ENCODE data around the gene TEX22. TPM values are rescaled to one million over a fixed set of nuclear protein-coding genes. Genes with fewer than 3 reads are reported as not detected.

TEX22 gene
- total RNA-seq, 2 donors from 2014 or later, result 0.60 to 1.7 TPM

DNA sequence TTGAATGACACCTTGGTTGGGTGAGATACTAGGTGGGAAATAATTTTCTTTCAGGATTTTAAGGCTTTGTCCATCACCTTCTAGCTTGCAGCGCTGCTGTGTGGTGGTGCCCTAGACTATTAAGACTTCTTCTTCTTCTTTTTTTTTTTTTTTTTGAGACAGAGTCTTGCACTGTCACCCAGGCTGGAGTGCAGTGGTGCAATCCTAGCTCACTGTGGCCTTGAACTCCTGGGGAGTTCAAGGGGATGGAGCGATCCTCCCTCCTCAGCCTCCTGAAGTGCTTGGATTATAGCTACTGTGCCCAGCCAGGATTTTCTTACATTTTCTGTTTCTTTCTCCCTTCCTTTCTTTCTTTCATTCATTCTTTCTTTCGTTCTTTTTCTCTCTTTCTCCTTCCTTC lies 11.0 kb downstream of the TEX22 start:
- no peak for DNase-seq
- H3K4me1 Mint-ChIP-seq, result no peaks in the 10 kb centered on the region
- peaks cover 22% of the 10 kb centered on the region for H3K27me3 Mint-ChIP-seq
- no peak overlapping the region for H3K4me3 Mint-ChIP-seq
- H3K27ac Mint-ChIP-seq, result no peak overlapping the region
- H3K9me3 ChIP-seq (ENCODE audit: control insufficient read depth, low read length, poor library complexity, severe bottlenecking), result no peaks in the 10 kb centered on the region
- no peak for ATAC-seq
- peaks cover 3% of the 10 kb centered on the region for H3K36me3 Mint-ChIP-seq (ENCODE audit: low read depth)

DNA sequence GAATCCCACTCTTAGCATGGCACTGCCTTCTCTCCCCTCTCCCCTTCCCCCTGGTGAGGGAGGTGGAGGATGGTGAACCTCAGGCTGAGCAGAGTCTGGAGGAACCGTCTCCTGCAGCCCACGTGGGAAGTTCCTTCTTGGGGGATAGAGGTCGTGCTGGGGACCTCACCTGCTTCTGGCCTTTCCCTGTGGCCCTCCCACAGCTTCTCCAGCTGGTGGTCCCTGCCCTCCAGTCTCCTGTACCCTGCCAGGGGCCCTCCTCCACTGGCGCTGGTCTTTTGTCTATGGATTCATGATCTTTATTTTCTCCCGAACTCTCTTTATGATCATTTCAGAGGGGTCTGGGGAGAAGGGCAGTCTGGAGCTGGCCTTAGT lies 12.3 kb downstream of the TEX22 start:
- no peaks in the 10 kb centered on the region for H3K9me3 ChIP-seq (ENCODE audit: control insufficient read depth, low read length, poor library complexity, severe bottlenecking)
- Mint-ChIP-seq H3K27ac (no peak overlapping the region), H3K36me3 (ENCODE audit: low read depth) (peaks cover 3% of the 10 kb centered on the region), H3K27me3 (peaks cover 22% of the 10 kb centered on the region), H3K4me1 (peaks cover 2% of the 10 kb centered on the region), H3K4me3 (peak overlapping the region; percentile 15)
- DNase-seq (no peak), ATAC-seq (no peak)

DNA sequence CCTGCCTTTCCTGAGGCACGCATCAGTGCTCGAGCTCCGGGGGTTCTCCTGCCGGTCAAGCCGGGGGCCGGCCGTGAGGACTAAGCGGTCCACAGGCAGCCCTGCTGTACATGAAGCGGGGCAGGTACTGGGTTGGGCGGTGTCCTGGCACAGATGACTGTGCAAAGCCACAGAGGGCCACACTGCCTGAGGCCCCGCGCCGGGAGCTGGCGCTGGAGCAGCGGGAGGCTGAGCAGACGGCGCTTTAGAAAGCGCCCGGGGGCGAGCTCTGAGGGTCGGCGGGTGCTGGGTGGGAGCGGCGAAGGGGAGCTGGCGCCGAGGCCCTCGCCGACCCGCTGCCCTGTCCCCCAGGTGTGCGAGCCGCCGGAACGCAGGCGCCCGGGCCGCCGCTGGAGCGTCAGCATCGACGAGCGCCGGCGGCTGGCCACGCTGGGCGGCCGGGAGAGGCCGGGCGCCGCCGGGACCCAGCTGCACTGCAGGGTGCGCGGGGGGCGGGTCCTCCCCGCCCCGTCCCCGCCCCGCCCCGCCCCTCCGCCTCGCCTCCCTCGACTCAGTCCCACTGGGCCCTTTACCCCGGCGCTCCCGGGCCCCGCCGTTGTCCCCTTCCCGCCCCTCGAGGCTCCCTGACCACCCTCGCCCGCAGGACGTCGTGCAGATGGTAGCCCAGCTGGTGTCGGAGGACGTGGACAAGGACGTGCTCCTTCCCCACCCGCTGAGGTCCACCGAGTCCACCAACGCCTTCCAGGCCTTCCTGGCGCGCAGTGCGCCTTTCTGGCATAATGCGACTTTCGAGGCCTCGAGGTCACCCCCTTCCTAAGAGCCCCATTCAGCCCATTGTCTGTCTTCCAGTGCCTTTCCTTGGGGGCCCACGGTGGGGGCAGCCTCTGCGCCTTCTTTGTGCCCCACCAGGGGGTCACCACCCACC lies 12.9 kb downstream of the TEX22 start:
- Mint-ChIP-seq H3K27me3 (peaks cover 22% of the 10 kb centered on the region), H3K27ac (no peak overlapping the region), H3K36me3 (ENCODE audit: low read depth) (peaks cover 3% of the 10 kb centered on the region), H3K4me3 (peak overlapping the region; percentile 73), H3K4me1 (peaks cover 2% of the 10 kb centered on the region)
- DNase-seq, result no peak
- H3K9me3 ChIP-seq (ENCODE audit: control insufficient read depth, low read length, poor library complexity, severe bottlenecking), result no peaks in the 10 kb centered on the region
- ATAC-seq, result peak; percentile 30

DNA sequence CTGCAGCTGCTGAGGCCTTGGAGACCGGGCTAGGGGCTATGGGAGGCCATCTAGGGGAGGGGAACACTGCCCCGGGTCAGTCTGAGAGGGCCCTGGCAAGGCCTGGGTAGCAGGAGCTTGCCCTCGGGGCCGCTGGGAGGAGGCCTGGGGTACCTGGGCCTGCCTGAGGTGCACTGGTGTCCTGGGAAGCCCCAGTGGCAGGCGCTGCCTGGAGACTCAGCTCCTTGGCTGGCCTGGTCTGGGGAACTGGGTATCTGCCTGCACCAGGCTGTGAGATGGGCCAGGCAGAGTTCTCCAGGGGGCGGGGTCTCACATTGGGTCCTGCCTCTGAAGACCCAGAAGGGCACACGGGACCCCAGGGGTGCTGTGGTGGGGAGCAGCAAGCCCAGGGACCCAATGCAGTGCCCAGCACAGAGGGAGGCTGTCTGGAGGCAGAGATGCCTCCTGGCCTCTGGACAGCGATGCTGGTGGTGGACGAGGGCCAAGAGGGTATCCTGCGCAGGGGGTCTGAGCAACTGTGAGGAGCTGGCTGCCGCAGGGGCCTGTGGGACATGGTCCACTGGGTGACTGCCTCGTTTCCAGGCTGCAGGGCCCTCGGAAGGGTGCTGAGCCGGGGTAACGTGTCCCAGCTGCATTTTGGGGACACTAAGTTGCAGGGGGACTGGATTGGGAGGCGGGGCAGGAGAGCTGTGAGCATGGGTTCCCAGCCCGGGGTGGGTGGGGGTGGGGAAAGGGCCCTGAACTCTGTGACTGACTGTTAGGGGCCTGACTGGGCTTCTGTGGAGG lies 13.8 kb downstream of the TEX22 start:
- no peak for DNase-seq
- peak overlapping the region; percentile 73 for H3K4me3 Mint-ChIP-seq
- H3K4me1 Mint-ChIP-seq, result peaks cover 2% of the 10 kb centered on the region
- peaks cover 5% of the 10 kb centered on the region for H3K36me3 Mint-ChIP-seq (ENCODE audit: low read depth)
- no peaks in the 10 kb centered on the region for H3K9me3 ChIP-seq (ENCODE audit: control insufficient read depth, low read length, poor library complexity, severe bottlenecking)
- H3K27ac Mint-ChIP-seq, result no peak overlapping the region
- peaks cover 22% of the 10 kb centered on the region for H3K27me3 Mint-ChIP-seq
- ATAC-seq, result no peak

DNA sequence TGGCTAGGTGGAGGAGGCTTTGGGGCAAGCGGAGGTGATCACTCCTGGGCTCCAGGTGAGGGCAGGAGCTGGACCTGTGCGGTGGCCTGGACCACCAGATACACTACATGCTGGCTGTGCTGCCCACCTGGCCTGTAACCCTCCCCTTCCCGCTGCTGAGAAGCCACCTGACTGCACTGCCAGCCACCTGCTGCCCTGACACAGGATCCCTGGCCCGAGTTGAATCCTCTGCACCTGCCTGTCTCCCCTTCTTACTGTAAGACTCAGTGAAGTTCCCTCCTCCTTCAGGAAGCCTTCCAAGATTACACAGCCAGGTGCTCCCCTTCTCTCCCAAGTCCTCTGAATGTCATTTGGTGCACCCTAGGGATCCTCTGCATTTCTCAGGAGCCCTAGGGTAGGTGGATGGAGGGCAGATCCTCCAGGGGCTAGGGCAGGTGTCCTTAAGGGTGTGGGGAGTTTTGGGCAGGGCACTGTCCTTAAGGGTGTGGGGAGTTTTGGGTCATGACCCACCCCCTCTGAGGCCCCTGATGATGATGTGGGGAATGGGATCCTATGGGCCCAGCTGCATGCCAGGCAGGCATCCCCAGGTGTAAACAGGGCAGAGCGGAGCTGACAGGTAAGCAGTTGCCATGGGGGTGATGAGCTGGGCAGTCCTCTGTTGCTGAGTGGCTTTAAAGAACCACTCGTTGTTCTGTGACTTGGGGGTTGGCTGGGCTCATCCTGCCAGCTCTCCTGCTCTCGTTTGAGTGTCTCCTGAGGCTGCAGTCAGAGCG lies 14.6 kb downstream of the TEX22 start:
- Mint-ChIP-seq H3K4me3 (no peak overlapping the region), H3K36me3 (ENCODE audit: low read depth) (peaks cover 5% of the 10 kb centered on the region), H3K27ac (no peak overlapping the region), H3K27me3 (peaks cover 22% of the 10 kb centered on the region), H3K4me1 (peaks cover 2% of the 10 kb centered on the region)
- no peak for ATAC-seq
- H3K9me3 ChIP-seq (ENCODE audit: control insufficient read depth, low read length, poor library complexity, severe bottlenecking), result no peaks in the 10 kb centered on the region
- no peak for DNase-seq

DNA sequence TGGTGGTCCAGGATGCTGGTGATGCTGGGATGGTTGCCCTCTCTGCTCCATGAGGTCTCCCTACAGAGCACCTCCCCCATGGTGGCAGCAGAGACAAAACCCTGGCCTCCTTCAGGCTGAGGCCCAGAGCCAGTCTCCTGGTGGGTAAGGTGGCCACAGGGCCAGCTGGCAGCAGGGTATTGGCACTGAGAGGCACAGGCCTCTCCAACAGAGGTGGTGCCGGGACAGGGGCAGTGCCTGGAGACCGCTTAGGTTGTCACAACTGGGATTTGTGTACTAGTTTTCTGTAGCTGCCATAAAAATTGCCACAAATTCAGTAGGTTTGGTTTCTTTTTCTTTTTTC lies 15.2 kb downstream of the TEX22 start:
- Mint-ChIP-seq H3K27ac (no peak overlapping the region), H3K4me1 (peaks cover 2% of the 10 kb centered on the region), H3K27me3 (peaks cover 22% of the 10 kb centered on the region), H3K36me3 (ENCODE audit: low read depth) (peaks cover 5% of the 10 kb centered on the region), H3K4me3 (no peak overlapping the region)
- no peak for ATAC-seq
- no peak for DNase-seq
- H3K9me3 ChIP-seq (ENCODE audit: control insufficient read depth, low read length, poor library complexity, severe bottlenecking), result no peaks in the 10 kb centered on the region

DNA sequence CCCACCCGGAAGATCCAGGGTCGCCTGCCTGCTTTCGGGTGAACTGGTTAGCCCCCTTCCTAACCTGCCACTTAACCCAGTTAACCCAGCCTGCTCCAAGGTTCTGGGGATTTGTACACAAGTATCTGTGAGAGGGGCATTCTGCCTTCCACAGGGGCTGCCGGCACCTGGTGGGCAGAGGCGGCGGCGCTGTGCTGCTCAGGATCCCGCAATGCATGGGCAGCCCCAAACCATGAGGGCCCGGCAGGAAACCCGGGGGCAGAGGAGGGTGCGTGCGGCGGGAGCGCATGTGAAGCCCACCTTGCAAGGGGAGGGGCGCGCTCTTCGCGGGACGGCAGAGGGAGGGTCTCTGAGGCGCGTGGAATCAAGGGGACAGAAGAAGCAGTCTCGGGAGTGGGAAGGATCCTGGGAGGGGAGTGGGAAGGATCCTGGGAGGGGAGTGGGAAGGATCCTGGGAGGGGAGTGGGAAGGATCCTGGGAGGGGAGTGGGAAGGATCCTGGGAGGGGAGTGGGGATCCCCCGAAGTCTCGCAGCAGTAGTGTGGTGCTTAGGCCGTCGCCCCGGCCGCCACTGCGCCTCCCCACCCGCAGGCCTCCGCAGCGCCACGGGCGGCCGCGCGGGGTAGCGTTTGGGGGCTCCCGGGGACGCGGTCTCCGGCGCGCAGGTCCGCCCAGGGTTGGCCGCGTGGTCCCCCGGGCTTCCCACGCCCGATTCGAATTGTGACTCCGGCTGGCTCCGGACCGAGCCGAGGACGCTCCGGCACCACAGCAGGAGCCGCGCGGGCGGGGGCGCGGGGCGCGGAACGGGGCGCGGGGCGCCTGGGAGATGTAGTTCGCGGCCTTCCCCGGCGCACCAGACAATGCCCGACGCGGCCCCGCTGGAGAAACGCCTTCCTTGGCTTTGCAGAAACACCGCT lies 16.4 kb downstream of the TEX22 start:
- peak; percentile 87 for ATAC-seq
- Mint-ChIP-seq H3K4me1 (peaks cover 4% of the 10 kb centered on the region), H3K27ac (no peak overlapping the region), H3K27me3 (peaks cover 22% of the 10 kb centered on the region), H3K4me3 (peak overlapping the region; percentile 81), H3K36me3 (ENCODE audit: low read depth) (peaks cover 5% of the 10 kb centered on the region)
- no peaks in the 10 kb centered on the region for H3K9me3 ChIP-seq (ENCODE audit: control insufficient read depth, low read length, poor library complexity, severe bottlenecking)
- peak; percentile 49 to 58 (median 52) for DNase-seq

DNA sequence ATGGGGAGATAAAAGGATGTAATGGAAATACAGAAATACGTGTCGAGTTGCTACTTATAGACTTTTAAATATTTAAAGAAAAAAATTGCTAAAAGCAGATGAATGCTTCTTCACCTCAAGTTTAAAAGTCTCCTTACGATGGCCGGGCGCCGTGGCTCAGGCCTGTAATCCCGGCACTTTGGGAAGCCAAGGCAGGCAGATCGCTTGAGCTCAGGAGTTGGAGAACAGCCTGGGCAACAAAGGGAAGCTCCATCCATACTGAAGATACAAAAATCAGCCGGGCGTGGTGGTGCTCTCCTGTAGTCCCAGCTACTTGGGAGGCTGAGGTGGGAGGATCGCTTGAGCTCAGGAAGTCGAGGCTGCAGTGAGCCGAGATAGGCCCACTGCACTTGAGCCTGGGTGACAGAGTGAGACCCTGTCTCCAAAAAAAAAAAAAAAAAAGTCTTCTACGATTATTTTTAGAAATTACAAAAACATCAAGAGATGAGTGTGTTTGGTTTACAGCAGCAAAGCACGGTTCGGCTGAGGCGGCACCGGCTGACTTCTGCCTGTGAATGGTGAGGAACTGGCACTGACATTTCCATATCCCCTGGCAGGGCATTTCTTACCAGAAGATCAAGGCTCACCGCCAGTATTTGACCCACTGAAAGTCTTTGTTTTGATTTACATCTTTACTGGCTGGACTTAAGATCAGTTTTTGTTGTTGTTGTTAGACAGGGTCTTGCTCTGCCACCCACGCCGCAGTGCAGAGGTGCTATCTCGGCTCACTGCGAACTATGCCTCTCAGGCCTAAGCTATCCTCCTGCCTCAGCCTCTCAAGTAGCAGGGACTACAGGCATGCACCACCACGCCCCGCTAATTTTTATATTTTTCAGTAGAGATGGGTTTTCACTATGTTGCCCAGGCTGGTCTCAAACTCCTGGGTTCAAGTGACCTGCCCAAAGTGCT lies 17.4 kb downstream of the TEX22 start:
- Mint-ChIP-seq H3K4me1 (peaks cover 5% of the 10 kb centered on the region), H3K27ac (no peak overlapping the region), H3K36me3 (ENCODE audit: low read depth) (peaks cover 5% of the 10 kb centered on the region), H3K4me3 (peak overlapping the region; percentile 81), H3K27me3 (peaks cover 17% of the 10 kb centered on the region)
- DNase-seq (no peak), ATAC-seq (no peak)
- H3K9me3 ChIP-seq (ENCODE audit: control insufficient read depth, low read length, poor library complexity, severe bottlenecking), result no peaks in the 10 kb centered on the region

DNA sequence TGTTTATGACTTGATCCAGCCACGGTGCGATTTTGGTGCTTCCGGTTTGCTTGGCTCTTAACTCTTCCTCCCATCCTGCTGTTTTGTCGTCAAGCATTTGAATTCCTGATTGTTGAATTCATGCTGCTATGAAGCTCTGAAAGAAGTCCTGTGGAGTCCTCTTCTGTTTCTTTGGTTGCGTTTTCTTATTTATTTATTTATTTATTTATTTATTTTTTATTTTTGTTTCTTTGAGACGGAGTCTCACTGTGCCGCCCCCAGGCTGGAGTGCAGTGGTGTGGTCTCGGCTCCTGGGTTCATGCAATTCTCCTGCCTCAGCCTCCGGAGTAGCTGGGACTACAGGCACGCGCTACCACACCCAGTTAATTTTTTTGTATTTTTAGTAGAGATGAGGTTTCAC lies 18.3 kb downstream of the TEX22 start:
- H3K4me3 Mint-ChIP-seq, result peak overlapping the region; percentile 31
- no peak overlapping the region for H3K27ac Mint-ChIP-seq

DNA sequence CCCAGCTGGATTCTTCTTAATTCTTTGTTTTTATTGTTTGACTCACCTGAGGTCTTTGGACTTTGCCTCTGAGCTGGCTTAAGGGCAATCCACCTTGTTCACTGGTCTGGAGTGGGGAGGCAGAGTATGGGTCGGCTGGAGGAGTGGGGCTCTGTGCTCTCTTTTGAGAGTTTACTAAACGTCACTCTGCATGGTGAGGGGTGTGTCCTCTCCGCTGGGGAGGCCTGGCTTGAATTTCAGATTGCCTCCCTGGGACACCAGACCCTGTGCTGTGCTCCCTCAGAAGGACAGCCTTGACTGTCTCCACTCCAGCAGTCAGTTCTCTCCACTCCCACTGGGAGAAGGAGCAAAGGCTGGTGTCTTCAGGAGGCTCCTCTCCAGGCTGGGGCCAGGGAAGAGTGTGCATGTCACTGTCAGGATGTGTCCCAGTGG lies 19.4 kb downstream of the TEX22 start:
- peaks cover 5% of the 10 kb centered on the region for H3K36me3 Mint-ChIP-seq (ENCODE audit: low read depth)
- peaks cover 14% of the 10 kb centered on the region for H3K27me3 Mint-ChIP-seq
- no peak for DNase-seq
- H3K9me3 ChIP-seq (ENCODE audit: control insufficient read depth, low read length, poor library complexity, severe bottlenecking), result no peaks in the 10 kb centered on the region
- H3K4me3 Mint-ChIP-seq, result peak overlapping the region; percentile 33
- no peak overlapping the region for H3K27ac Mint-ChIP-seq
- no peak for ATAC-seq
- H3K4me1 Mint-ChIP-seq, result peaks cover 20% of the 10 kb centered on the region

More for the DNA sequence above, 18.3 kb downstream of the TEX22 start:
- peaks cover 11% of the 10 kb centered on the region for H3K4me1 Mint-ChIP-seq
- H3K36me3 Mint-ChIP-seq (ENCODE audit: low read depth), result peaks cover 5% of the 10 kb centered on the region
- ATAC-seq, result no peak
- no peaks in the 10 kb centered on the region for H3K9me3 ChIP-seq (ENCODE audit: control insufficient read depth, low read length, poor library complexity, severe bottlenecking)
- peaks cover 14% of the 10 kb centered on the region for H3K27me3 Mint-ChIP-seq
- DNase-seq, result no peak

DNA sequence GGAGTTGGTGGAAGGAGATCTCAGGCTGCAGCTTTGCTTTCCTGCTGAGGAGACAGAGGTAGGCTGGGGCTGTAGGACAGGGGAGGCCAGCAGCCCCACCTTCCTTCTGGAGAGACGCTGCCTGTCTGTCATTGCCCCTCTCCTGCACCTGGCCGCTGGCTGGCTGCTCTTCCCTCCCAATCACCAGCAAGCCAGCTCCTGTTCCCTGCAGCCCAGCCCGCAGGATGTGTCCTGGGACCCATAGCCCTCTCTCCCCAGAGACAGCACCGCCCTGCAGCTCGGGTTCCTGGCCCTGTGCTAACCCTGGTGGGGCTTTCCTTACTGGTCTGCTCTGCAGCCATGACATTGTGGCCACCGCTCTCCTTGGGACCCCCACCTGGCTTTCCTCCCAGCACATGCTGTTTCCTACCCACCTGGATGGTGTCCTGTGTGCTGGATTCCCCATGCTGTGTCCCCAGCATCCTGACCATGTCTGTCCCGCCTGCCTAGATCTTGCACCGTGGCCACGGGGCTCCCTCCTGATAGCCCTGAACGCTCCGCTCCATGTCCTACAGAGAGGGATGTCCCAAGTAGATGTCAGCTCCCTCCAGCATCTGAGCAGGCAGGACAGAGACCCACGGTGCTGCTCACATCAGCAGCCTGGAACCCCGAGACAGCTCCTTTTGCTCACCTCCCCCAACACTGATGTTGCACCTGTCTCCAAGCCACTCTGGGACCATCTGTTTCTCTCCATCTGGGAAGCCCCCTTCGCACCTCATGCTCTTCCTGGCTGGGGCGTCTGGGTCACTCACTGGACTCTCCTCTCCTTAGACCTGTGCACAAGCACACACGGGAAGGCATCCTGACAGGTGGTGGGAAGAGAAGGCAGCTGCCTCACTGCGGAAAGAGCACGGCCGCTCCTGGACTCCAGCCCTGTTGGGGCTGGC lies 20.2 kb downstream of the TEX22 start:
- DNase-seq (no peak), ATAC-seq (no peak)
- Mint-ChIP-seq H3K27ac (no peak overlapping the region), H3K27me3 (peaks cover 5% of the 10 kb centered on the region), H3K4me3 (peak overlapping the region; percentile 76), H3K36me3 (ENCODE audit: low read depth) (peaks cover 2% of the 10 kb centered on the region), H3K4me1 (peaks cover 20% of the 10 kb centered on the region)
- no peaks in the 10 kb centered on the region for H3K9me3 ChIP-seq (ENCODE audit: control insufficient read depth, low read length, poor library complexity, severe bottlenecking)

Data from T-helper 17 cell (primary cell).